AG09319 (cell line): Measurements from ENCODE around the gene CTIF.

ENCODE experiments used
- DNase-seq: peaks from one replicate; pipeline ENCODE4 v3.0.0-alpha.2; 2010; ENCODE audit warnings: low read depth; ENCODE audit errors: extremely low read depth
- CTCF ChIP-seq: IDR thresholded peaks from 2 replicates; pipeline ENCODE4 v1.5.1; 2011; ENCODE audit warnings: low read depth, mild to moderate bottlenecking, inconsistent platforms, low read length, moderate library complexity

CTIF gene

GRCh38 chr18:48663096-48663930, 124.5 kb downstream of the CTIF start:
- DNase-seq: no peak
- TF ChIP-seq CTCF: no peak

- TF ChIP-seq CTCF: peak; percentile 92
- DNase-seq: peak; percentile 14
These were observed 125.4 kb downstream of the CTIF start for GRCh38 chr18:48663931-48664847.

- TF ChIP-seq CTCF: no peak
- DNase-seq: no peak
These were observed 126.8 kb downstream of the CTIF start for GRCh38 chr18:48665654-48666053.

- DNase-seq: no peak
- TF ChIP-seq CTCF: no peak
These were observed 127.8 kb downstream of the CTIF start for GRCh38 chr18:48666613-48667012.

GRCh38 chr18:48667276-48668254, 128.7 kb downstream of the CTIF start:
- TF ChIP-seq CTCF: peak; percentile 11
- DNase-seq: no peak

- no peak for TF ChIP-seq CTCF
- DNase-seq: no peak
These were observed 129.8 kb downstream of the CTIF start for GRCh38 chr18:48668466-48669179.
